ENCODE results near the gene KCTD4.

Gene KCTD4

DNA sequence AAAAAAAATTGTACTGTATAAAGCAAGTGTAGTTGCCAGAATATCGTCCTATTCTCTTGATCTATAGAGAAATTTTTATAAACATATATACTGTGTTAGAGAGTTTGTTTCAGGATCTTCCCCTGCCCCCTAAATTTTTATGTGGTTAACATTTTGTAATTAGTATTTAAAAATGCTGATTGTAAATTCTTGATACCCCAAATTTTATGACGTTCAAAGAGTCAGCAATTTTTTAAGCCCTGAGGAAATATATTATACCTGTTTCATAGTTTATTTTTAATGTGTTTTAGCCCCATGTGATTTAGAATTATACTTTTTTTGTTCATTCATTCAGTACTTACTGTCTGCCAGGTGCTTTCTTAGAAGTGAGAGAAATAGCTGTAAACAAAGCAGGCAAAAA is 7.3 kb upstream of the KCTD4 start:
- H3K4me1 ChIP-seq (ENCODE audit: control insufficient read depth, low read length): no peaks in the 10 kb centered on the region
- no peak overlapping the region for H3K4me2 ChIP-seq (ENCODE audit: low read length)

DNA sequence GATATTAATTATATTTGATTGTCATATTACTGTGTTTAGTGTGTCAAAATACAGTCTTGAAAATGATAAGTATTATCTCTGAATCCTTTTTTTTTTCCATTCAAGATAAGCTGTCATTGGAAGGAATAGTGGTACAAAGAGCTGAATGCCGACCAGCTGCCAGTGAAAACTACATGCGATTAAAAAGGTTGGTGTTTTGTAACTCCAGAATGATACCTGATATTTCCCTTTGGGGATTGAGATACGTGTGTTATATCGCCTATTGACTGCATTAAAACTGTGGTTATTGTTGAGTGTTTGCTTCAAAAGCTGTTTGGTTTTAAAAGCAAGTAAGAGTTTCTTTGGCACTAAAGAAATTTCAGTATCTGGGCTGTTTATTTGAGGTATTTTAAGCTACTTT is 6.5 kb upstream of the KCTD4 start:
- Histone ChIP-seq H3K4me1 (ENCODE audit: control insufficient read depth, low read length) (no peaks in the 10 kb centered on the region), H3K27me3 (ENCODE audit: control insufficient read depth, low read length) (no peaks in the 10 kb centered on the region), H3K79me2 (ENCODE audit: control insufficient read depth, low read length) (no peaks in the 10 kb centered on the region), H3K4me2 (ENCODE audit: low read length) (no peak overlapping the region), H3K9me3 (ENCODE audit: control insufficient read depth, insufficient read depth, low read length) (no peaks in the 10 kb centered on the region), H4K20me1 (ENCODE audit: control insufficient read depth, insufficient read depth, low read depth, low read length) (no peaks in the 10 kb centered on the region), H3K9me2 (replicated peaks; ENCODE audit: control insufficient read depth, low read length) (no peaks in the 10 kb centered on the region), H3K4me3 (ENCODE audit: low read length) (no peak overlapping the region), H3F3A (ENCODE audit: control insufficient read depth, insufficient read depth) (0 out of 2 replicates have a peak, but pooled peaks cover 3% of the 10 kb centered on the region), H3K36me3 (ENCODE audit: control insufficient read depth, low read length) (peaks cover 20% of the 10 kb centered on the region), H3K27ac (ENCODE audit: low read depth, low read length) (no peak overlapping the region)
- TF ChIP-seq, protein P1, sequence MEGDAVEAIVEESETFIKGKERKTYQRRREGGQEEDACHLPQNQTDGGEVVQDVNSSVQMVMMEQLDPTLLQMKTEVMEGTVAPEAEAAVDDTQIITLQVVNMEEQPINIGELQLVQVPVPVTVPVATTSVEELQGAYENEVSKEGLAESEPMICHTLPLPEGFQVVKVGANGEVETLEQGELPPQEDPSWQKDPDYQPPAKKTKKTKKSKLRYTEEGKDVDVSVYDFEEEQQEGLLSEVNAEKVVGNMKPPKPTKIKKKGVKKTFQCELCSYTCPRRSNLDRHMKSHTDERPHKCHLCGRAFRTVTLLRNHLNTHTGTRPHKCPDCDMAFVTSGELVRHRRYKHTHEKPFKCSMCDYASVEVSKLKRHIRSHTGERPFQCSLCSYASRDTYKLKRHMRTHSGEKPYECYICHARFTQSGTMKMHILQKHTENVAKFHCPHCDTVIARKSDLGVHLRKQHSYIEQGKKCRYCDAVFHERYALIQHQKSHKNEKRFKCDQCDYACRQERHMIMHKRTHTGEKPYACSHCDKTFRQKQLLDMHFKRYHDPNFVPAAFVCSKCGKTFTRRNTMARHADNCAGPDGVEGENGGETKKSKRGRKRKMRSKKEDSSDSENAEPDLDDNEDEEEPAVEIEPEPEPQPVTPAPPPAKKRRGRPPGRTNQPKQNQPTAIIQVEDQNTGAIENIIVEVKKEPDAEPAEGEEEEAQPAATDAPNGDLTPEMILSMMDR (IDR thresholded peaks at IDR 0.05; ENCODE audit: low read depth, low read length, poor library complexity, severe bottlenecking): no peak
- no peak for TF ChIP-seq EZH2phosphoT487 (IDR thresholded peaks at IDR 0.05; ENCODE audit: borderline replicate concordance, low read length)

More for the DNA sequence above, 7.3 kb upstream of the KCTD4 start:
- Histone ChIP-seq H3K79me2 (ENCODE audit: control insufficient read depth, low read length) (no peaks in the 10 kb centered on the region), H3K9me2 (replicated peaks; ENCODE audit: control insufficient read depth, low read length) (no peaks in the 10 kb centered on the region), H3K27me3 (ENCODE audit: control insufficient read depth, low read length) (no peaks in the 10 kb centered on the region), H3K9me3 (ENCODE audit: control insufficient read depth, insufficient read depth, low read length) (no peaks in the 10 kb centered on the region), H3K27ac (ENCODE audit: low read depth, low read length) (no peak overlapping the region), H3K4me3 (ENCODE audit: low read length) (no peak overlapping the region), H3F3A (ENCODE audit: control insufficient read depth, insufficient read depth) (0 out of 2 replicates have a peak, but pooled peaks cover 3% of the 10 kb centered on the region), H4K20me1 (ENCODE audit: control insufficient read depth, insufficient read depth, low read depth, low read length) (no peaks in the 10 kb centered on the region), H3K36me3 (ENCODE audit: control insufficient read depth, low read length) (peaks cover 20% of the 10 kb centered on the region)
- no peak for TF ChIP-seq EZH2phosphoT487 (IDR thresholded peaks at IDR 0.05; ENCODE audit: borderline replicate concordance, low read length)
- TF ChIP-seq, protein P1 (IDR thresholded peaks at IDR 0.05; ENCODE audit: low read depth, low read length, poor library complexity, severe bottlenecking): no peak

GRCh38 chr13:45206340-45206739 is 5.5 kb upstream of the KCTD4 start:
- no peak overlapping the region for H3K4me3 ChIP-seq (ENCODE audit: low read length)
- H4K20me1 ChIP-seq (ENCODE audit: control insufficient read depth, insufficient read depth, low read depth, low read length): no peaks in the 10 kb centered on the region
- H3K27ac ChIP-seq (ENCODE audit: low read depth, low read length): no peak overlapping the region
- H3K79me2 ChIP-seq (ENCODE audit: control insufficient read depth, low read length): no peaks in the 10 kb centered on the region
- no peaks in the 10 kb centered on the region for H3K9me2 ChIP-seq (replicated peaks; ENCODE audit: control insufficient read depth, low read length)
- H3K36me3 ChIP-seq (ENCODE audit: control insufficient read depth, low read length): peaks cover 20% of the 10 kb centered on the region
- no peak overlapping the region for H3K4me2 ChIP-seq (ENCODE audit: low read length)
- H3K9me3 ChIP-seq (ENCODE audit: control insufficient read depth, insufficient read depth, low read length): no peaks in the 10 kb centered on the region
- no peaks in the 10 kb centered on the region for H3K27me3 ChIP-seq (ENCODE audit: control insufficient read depth, low read length)
- TF ChIP-seq EZH2phosphoT487 (IDR thresholded peaks at IDR 0.05; ENCODE audit: borderline replicate concordance, low read length): no peak
- TF ChIP-seq, protein P1 (IDR thresholded peaks at IDR 0.05; ENCODE audit: low read depth, low read length, poor library complexity, severe bottlenecking): no peak
- H3K4me1 ChIP-seq (ENCODE audit: control insufficient read depth, low read length): no peaks in the 10 kb centered on the region
- 0 out of 2 replicates have a peak, but pooled peaks cover 3% of the 10 kb centered on the region for H3F3A ChIP-seq (ENCODE audit: control insufficient read depth, insufficient read depth)
